Liver (tissue), 9 donors: ENCODE results near the gene ELAC2. TPM values are rescaled to one million over a fixed set of nuclear protein-coding genes. Genes with fewer than 3 reads are reported as not detected.

Source experiments
- DNase-seq: peaks from one replicate; pipeline ENCODE4 v3.0.0-alpha.2; 2017; ENCODE audit warnings: low spot score
- H3K27ac ChIP-seq, 2 donors: one replicate each; pipeline ENCODE4 v1.7.0; 2013; ENCODE audit warnings: inconsistent platforms in 2 of 2, low read length in 2 of 2, control low read depth in 1 of 2, low read depth in 1 of 2, mild to moderate bottlenecking in 1 of 2
- H3K27me3 ChIP-seq, 4 donors: one replicate each; pipeline versions ENCODE4 v1.6.1 to v1.7.0; 2013; ENCODE audit warnings: low read length in 3 of 4, inconsistent platforms in 1 of 4, mild to moderate bottlenecking in 1 of 4, moderate library complexity in 1 of 4; ENCODE audit not compliant: control insufficient read depth in 4 of 4, insufficient read depth in 4 of 4
- H3K36me3 ChIP-seq, 4 donors: one replicate each; pipeline versions ENCODE4 v1.6.1 to v1.7.0; 2013; ENCODE audit warnings: low read length in 3 of 4, mild to moderate bottlenecking in 3 of 4, low read depth in 1 of 4, moderate library complexity in 1 of 4; ENCODE audit not compliant: control insufficient read depth in 4 of 4, insufficient read depth in 3 of 4
- H3K4me1 ChIP-seq, 4 donors: one replicate each; pipeline versions ENCODE4 v1.6.1 to v1.7.0; 2013; ENCODE audit warnings: low read length in 3 of 4, mild to moderate bottlenecking in 3 of 4, moderate library complexity in 1 of 4; ENCODE audit not compliant: control insufficient read depth in 4 of 4, insufficient read depth in 4 of 4
- H3K4me3 ChIP-seq, 3 donors: one replicate each; pipeline versions ENCODE4 v1.6.1 to v1.7.0; 2013; ENCODE audit warnings: low read length in 3 of 3, control low read depth in 1 of 3, low read depth in 1 of 3, mild to moderate bottlenecking in 1 of 3
- H3K9ac ChIP-seq, 2 donors: one replicate each; pipeline ENCODE4 v1.7.0; 2013; ENCODE audit warnings: low read length in 2 of 2, mild to moderate bottlenecking in 2 of 2, moderate library complexity in 2 of 2, control low read depth in 1 of 2, low read depth in 1 of 2
- H3K9me3 ChIP-seq, 4 donors: one replicate each; pipeline versions ENCODE4 v1.6.1 to v1.7.0; 2013; ENCODE audit warnings: low read length in 3 of 4; ENCODE audit not compliant: control insufficient read depth in 4 of 4
- ATF3 ChIP-seq: IDR thresholded peaks from 2 replicates; pipeline ENCODE4 v1.6.1; 2016; ENCODE audit warnings: antibody characterized with exemption
- EGR1 ChIP-seq, 2 donors: IDR thresholded peaks; 2 replicates each; pipeline ENCODE4 v1.6.1; 2016 to 2018; ENCODE audit warnings: antibody characterized with exemption in 2 of 2, low read depth in 2 of 2
- FOXA1 ChIP-seq: IDR thresholded peaks from 2 replicates; pipeline ENCODE4 v1.6.1; 2016; ENCODE audit warnings: antibody characterized with exemption
- FOXA2 ChIP-seq: IDR thresholded peaks from 2 replicates; pipeline ENCODE4 v1.6.1; 2016; ENCODE audit warnings: antibody characterized with exemption
- GABPA ChIP-seq, 2 donors: IDR thresholded peaks in 1 of 2; conservative IDR thresholded peaks in 1 of 2; 2 replicates each; pipeline ENCODE4 v1.6.1; 2016; ENCODE audit warnings: antibody characterized with exemption in 2 of 2, mild to moderate bottlenecking in 1 of 2, moderate library complexity in 1 of 2
- HNF4G ChIP-seq: IDR thresholded peaks from 2 replicates; pipeline ENCODE4 v1.6.1; 2016; ENCODE audit warnings: antibody characterized with exemption
- JUND ChIP-seq, 2 donors: IDR thresholded peaks; 2 replicates each; pipeline ENCODE4 v1.6.1; 2016; ENCODE audit warnings: antibody characterized with exemption in 2 of 2
- MAX ChIP-seq: IDR thresholded peaks from 2 replicates; pipeline ENCODE4 v1.6.1; 2016; ENCODE audit warnings: antibody characterized with exemption
- NR2F2 ChIP-seq: IDR thresholded peaks from 2 replicates; pipeline ENCODE4 v1.6.1; 2016; ENCODE audit warnings: antibody characterized with exemption
- RAD21 ChIP-seq, 2 donors: IDR thresholded peaks; 2 replicates each; pipeline ENCODE4 v1.6.1; 2016; ENCODE audit warnings: antibody characterized with exemption in 2 of 2, mild to moderate bottlenecking in 2 of 2
- RXRA ChIP-seq, 2 donors: IDR thresholded peaks; 2 replicates each; pipeline ENCODE4 v1.6.1; 2017 to 2018; ENCODE audit warnings: antibody characterized with exemption in 2 of 2, mild to moderate bottlenecking in 1 of 2
- TAF1 ChIP-seq: conservative IDR thresholded peaks from 2 replicates; pipeline ENCODE4 v1.6.1; 2016; ENCODE audit warnings: antibody characterized with exemption, mild to moderate bottlenecking
- YY1 ChIP-seq: IDR thresholded peaks from 2 replicates; pipeline ENCODE4 v1.6.1; 2016; ENCODE audit warnings: antibody characterized with exemption, mild to moderate bottlenecking
- WGBS: extraction: QIAGEN DNeasy Blood & Tissue Kit; methylation state at CpG from one replicate; pipeline ENCODE4 v1.1.7; 2013; 5-methylcytosine and 5-hydroxymethylcytosine counted together
- polyA plus RNA-seq, 2 donors: library from polyadenylated mRNA; stranded (reverse) in 1 of 2; unstranded in 1 of 2; fragments of 200-250 nt in 1 of 2; fragments of >200 nt in 1 of 2; fragmentation: Nextera tagmentation in 1 of 2; extraction: Ambion mirVana in 1 of 2; gene quantifications; one replicate each; pipeline versions ENCODE4 v1.2.1 to v1.2.3, GENCODE V29; 2013 to 2015
- total RNA-seq, 2 donors: library from RNA; depleted of rRNA; stranded (reverse); fragments of >200 nt; gene quantifications; one replicate each; pipeline ENCODE4 v1.2.3, GENCODE V29; 2014
- TF ChIP-seq, protein P1 (sequence below): IDR thresholded peaks from 2 replicates; pipeline ENCODE4 v1.6.1; 2016; ENCODE audit warnings: antibody characterized with exemption
- TF ChIP-seq, protein P2 (sequence below): fragments of 150-350 bp; IDR thresholded peaks from 2 replicates; pipeline ENCODE4 v1.5.1; 2017; ENCODE audit warnings: improper control_type of control experiment, low read depth, low read length; ENCODE audit not compliant: missing input control
- TF ChIP-seq, protein P3 (sequence below): IDR thresholded peaks from 2 replicates; pipeline ENCODE4 v1.6.1; 2016; ENCODE audit warnings: antibody characterized with exemption, mild to moderate bottlenecking
- donor health status: healthy.
- donor health status: healthy.
- donor health status: healthy.
- donor health status: healthy.
- donor health status: healthy.

ELAC2 gene
- total and polyA plus RNA-seq, 4 donors = 26.5 to 54.1 (median 36.2) TPM

DNA sequence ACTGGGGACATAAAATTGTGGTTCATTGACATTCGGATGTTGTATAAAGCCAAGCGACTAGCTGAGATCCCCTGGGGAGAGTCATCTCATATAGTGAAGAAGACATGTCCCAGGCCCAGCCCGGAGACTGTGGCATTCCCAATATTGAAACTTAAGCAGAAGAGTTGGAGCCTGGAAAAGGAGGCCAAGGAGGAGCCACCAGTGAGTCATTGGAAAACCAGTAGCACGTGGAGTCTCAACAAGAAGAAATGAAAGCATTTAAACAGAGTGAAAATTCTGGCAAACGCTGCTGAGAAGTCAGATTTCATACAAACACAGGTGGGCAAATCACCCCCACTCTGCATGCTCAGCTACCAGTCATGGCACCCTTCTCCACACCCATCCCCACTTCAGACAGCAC, 9.4 kb upstream of the ELAC2 start:
- Histone ChIP-seq H3K27me3 (no peaks in the 10 kb centered on the region), H3K9me3 (no peaks in the 10 kb centered on the region), H3K4me1 (peaks cover 0 to 9% (median under 1%) of the 10 kb centered on the region in 4 donors), H3K36me3 (no peaks in the 10 kb centered on the region), H3K4me3 (no peak overlapping the region), H3K27ac (no peak overlapping the region), H3K9ac (no peak overlapping the region)
- WGBS = 89% methylated on average over 5 of the region's 5 CpGs
- no peak for DNase-seq
- TF ChIP-seq EGR1 (IDR thresholded peaks at IDR 0.05; ENCODE audit: low read depth in 2 of 2) (no peak), MAX (no peak), JUND (IDR thresholded peaks at IDR 0.05) (no peak), TAF1 (no peak), FOXA1 (no peak), GABPA (IDR thresholded peaks at IDR 0.05 in 1 of 2, conservative IDR thresholded peaks at IDR 0.05 in 1 of 2) (no peak), HNF4G (no peak), RAD21 (IDR thresholded peaks at IDR 0.05) (no peak), RXRA (IDR thresholded peaks at IDR 0.05) (no peak), NR2F2 (no peak), ATF3 (no peak), YY1 (no peak)
- TF ChIP-seq, protein P1, sequence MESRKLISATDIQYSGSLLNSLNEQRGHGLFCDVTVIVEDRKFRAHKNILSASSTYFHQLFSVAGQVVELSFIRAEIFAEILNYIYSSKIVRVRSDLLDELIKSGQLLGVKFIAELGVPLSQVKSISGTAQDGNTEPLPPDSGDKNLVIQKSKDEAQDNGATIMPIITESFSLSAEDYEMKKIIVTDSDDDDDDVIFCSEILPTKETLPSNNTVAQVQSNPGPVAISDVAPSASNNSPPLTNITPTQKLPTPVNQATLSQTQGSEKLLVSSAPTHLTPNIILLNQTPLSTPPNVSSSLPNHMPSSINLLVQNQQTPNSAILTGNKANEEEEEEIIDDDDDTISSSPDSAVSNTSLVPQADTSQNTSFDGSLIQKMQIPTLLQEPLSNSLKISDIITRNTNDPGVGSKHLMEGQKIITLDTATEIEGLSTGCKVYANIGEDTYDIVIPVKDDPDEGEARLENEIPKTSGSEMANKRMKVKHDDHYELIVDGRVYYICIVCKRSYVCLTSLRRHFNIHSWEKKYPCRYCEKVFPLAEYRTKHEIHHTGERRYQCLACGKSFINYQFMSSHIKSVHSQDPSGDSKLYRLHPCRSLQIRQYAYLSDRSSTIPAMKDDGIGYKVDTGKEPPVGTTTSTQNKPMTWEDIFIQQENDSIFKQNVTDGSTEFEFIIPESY = no peak
- TF ChIP-seq, protein P2, sequence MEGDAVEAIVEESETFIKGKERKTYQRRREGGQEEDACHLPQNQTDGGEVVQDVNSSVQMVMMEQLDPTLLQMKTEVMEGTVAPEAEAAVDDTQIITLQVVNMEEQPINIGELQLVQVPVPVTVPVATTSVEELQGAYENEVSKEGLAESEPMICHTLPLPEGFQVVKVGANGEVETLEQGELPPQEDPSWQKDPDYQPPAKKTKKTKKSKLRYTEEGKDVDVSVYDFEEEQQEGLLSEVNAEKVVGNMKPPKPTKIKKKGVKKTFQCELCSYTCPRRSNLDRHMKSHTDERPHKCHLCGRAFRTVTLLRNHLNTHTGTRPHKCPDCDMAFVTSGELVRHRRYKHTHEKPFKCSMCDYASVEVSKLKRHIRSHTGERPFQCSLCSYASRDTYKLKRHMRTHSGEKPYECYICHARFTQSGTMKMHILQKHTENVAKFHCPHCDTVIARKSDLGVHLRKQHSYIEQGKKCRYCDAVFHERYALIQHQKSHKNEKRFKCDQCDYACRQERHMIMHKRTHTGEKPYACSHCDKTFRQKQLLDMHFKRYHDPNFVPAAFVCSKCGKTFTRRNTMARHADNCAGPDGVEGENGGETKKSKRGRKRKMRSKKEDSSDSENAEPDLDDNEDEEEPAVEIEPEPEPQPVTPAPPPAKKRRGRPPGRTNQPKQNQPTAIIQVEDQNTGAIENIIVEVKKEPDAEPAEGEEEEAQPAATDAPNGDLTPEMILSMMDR = no peak
- TF ChIP-seq, protein P3, sequence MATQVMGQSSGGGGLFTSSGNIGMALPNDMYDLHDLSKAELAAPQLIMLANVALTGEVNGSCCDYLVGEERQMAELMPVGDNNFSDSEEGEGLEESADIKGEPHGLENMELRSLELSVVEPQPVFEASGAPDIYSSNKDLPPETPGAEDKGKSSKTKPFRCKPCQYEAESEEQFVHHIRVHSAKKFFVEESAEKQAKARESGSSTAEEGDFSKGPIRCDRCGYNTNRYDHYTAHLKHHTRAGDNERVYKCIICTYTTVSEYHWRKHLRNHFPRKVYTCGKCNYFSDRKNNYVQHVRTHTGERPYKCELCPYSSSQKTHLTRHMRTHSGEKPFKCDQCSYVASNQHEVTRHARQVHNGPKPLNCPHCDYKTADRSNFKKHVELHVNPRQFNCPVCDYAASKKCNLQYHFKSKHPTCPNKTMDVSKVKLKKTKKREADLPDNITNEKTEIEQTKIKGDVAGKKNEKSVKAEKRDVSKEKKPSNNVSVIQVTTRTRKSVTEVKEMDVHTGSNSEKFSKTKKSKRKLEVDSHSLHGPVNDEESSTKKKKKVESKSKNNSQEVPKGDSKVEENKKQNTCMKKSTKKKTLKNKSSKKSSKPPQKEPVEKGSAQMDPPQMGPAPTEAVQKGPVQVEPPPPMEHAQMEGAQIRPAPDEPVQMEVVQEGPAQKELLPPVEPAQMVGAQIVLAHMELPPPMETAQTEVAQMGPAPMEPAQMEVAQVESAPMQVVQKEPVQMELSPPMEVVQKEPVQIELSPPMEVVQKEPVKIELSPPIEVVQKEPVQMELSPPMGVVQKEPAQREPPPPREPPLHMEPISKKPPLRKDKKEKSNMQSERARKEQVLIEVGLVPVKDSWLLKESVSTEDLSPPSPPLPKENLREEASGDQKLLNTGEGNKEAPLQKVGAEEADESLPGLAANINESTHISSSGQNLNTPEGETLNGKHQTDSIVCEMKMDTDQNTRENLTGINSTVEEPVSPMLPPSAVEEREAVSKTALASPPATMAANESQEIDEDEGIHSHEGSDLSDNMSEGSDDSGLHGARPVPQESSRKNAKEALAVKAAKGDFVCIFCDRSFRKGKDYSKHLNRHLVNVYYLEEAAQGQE = no peak

- Histone ChIP-seq H3K36me3 (no peaks in the 10 kb centered on the region), H3K9ac (no peak overlapping the region), H3K4me3 (no peak overlapping the region), H3K9me3 (no peaks in the 10 kb centered on the region), H3K27ac (no peak overlapping the region), H3K27me3 (no peaks in the 10 kb centered on the region), H3K4me1 (peaks cover 0 to 9% (median under 1%) of the 10 kb centered on the region in 4 donors)
- no peak for TF ChIP-seq FOXA2
- no peak for TF ChIP-seq RAD21 (IDR thresholded peaks at IDR 0.05)
- TF ChIP-seq, protein P2 = no peak
- TF ChIP-seq RXRA (IDR thresholded peaks at IDR 0.05) = no peak
- no peak for TF ChIP-seq EGR1 (IDR thresholded peaks at IDR 0.05; ENCODE audit: low read depth in 2 of 2)
- TF ChIP-seq ATF3 = no peak
- no peak for TF ChIP-seq NR2F2
- DNase-seq = no peak
Measured at GRCh38 chr17:13025687-13026086, 7.9 kb upstream of the ELAC2 start.
